Measurements from ENCODE around the gene CUEDC1.

Gene CUEDC1

GRCh38 chr17:57948169-57948554 is 7.0 kb downstream of the CUEDC1 start:
- DNase-seq (ENCODE audit: insufficient read length, low spot score) = no peak
- FAIRE-seq = no peak
- TF ChIP-seq POLR2A (IDR thresholded peaks at IDR 0.05; ENCODE audit: low read depth, low read length) = no peak
- no peak for TF ChIP-seq POLR2AphosphoS5 (IDR thresholded peaks at IDR 0.05; ENCODE audit: low read depth, low read length)
- no peak for TF ChIP-seq TAF1 (IDR thresholded peaks at IDR 0.05; ENCODE audit: low read depth, low read length)
- TF ChIP-seq PAX5 (IDR thresholded peaks at IDR 0.05; ENCODE audit: insufficient read depth, low read length, severe bottlenecking) = no peak
- no peak for TF ChIP-seq SPI1 (IDR thresholded peaks at IDR 0.05; ENCODE audit: low read depth, low read length)
- no peak for TF ChIP-seq POU2F2 (IDR thresholded peaks at IDR 0.05; ENCODE audit: low read depth, low read length)

DNA sequence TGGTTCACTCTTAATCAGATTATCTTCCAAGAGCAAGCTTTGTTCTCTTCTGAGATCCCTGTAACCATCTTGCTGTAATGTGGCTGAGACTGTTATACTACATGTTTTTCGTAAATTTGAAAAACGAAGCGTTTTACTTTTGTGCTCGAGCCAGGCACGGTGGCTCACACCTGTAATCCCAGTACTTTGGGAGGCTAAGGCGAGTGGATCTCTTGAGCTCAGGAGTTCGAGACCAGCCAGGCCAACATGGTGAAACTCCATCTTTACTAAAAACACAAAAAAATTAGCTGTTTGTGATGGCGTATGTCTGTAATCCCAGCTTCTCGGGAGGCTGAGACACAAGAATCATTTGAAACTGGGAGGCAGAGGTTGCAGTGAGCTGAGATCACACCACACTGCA is 7.8 kb downstream of the CUEDC1 start:
- DNase-seq (ENCODE audit: insufficient read length, low spot score) (no peak), FAIRE-seq (no peak)
- TF ChIP-seq PAX5 (IDR thresholded peaks at IDR 0.05; ENCODE audit: insufficient read depth, low read length, severe bottlenecking) (no peak), POU2F2 (IDR thresholded peaks at IDR 0.05; ENCODE audit: low read depth, low read length) (no peak), SPI1 (IDR thresholded peaks at IDR 0.05; ENCODE audit: low read depth, low read length) (no peak), TAF1 (IDR thresholded peaks at IDR 0.05; ENCODE audit: low read depth, low read length) (no peak), POLR2AphosphoS5 (IDR thresholded peaks at IDR 0.05; ENCODE audit: low read depth, low read length) (no peak), POLR2A (IDR thresholded peaks at IDR 0.05; ENCODE audit: low read depth, low read length) (no peak)

DNA sequence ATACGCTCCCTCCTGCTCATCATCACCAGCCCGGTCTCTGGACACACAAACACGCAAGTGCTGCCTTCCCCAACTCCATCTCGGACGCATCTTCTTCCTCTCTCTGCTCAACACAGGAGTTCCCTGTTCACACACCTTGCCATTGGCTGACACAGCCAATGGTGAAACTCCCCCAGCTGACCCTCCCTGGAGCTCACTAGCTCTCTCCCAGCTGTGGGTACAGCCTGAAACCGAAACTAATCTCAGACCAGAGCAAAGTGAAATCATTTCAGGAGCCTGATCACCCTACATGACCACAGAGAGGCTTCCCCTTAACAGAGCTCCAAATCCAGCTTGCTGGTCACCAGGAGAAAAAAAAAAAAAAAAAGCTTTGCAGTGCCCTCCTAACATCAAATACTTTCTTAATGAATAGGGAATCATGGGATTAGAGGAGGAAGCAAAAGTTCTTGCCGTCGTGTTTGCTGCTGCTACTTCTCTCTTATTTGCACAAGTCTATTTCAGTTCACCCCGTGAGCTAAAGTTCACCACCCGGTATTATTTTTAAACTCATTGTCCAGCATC is 8.3 kb downstream of the CUEDC1 start:
- FAIRE-seq = peak; percentile 85
- TF ChIP-seq SPI1 (IDR thresholded peaks at IDR 0.05; ENCODE audit: low read depth, low read length) (peak; percentile 9; the same call in 1 of the 2 replicates), POLR2AphosphoS5 (IDR thresholded peaks at IDR 0.05; ENCODE audit: low read depth, low read length) (no peak), POLR2A (IDR thresholded peaks at IDR 0.05; ENCODE audit: low read depth, low read length) (no peak), TAF1 (IDR thresholded peaks at IDR 0.05; ENCODE audit: low read depth, low read length) (no peak), PAX5 (IDR thresholded peaks at IDR 0.05; ENCODE audit: insufficient read depth, low read length, severe bottlenecking) (no peak), POU2F2 (IDR thresholded peaks at IDR 0.05; ENCODE audit: low read depth, low read length) (peak; percentile 41; the same call in 1 of the 2 replicates)
- peak; percentile 69 for DNase-seq (ENCODE audit: insufficient read length, low spot score)

GRCh38 chr17:57945996-57946797 is 9.0 kb downstream of the CUEDC1 start:
- TF ChIP-seq TAF1 (IDR thresholded peaks at IDR 0.05; ENCODE audit: low read depth, low read length) (no peak), PAX5 (IDR thresholded peaks at IDR 0.05; ENCODE audit: insufficient read depth, low read length, severe bottlenecking) (no peak), POLR2AphosphoS5 (IDR thresholded peaks at IDR 0.05; ENCODE audit: low read depth, low read length) (no peak), POU2F2 (IDR thresholded peaks at IDR 0.05; ENCODE audit: low read depth, low read length) (no peak), SPI1 (IDR thresholded peaks at IDR 0.05; ENCODE audit: low read depth, low read length) (no peak), POLR2A (IDR thresholded peaks at IDR 0.05; ENCODE audit: low read depth, low read length) (no peak)
- FAIRE-seq (no peak), DNase-seq (ENCODE audit: insufficient read length, low spot score) (no peak)

- FAIRE-seq (no peak), DNase-seq (ENCODE audit: insufficient read length, low spot score) (no peak)
- TF ChIP-seq POU2F2 (IDR thresholded peaks at IDR 0.05; ENCODE audit: low read depth, low read length) = no peak
- no peak for TF ChIP-seq SPI1 (IDR thresholded peaks at IDR 0.05; ENCODE audit: low read depth, low read length)
- no peak for TF ChIP-seq POLR2A (IDR thresholded peaks at IDR 0.05; ENCODE audit: low read depth, low read length)
- TF ChIP-seq POLR2AphosphoS5 (IDR thresholded peaks at IDR 0.05; ENCODE audit: low read depth, low read length) = no peak
These were observed 10.3 kb downstream of the CUEDC1 start for GRCh38 chr17:57944908-57945307.

DNA sequence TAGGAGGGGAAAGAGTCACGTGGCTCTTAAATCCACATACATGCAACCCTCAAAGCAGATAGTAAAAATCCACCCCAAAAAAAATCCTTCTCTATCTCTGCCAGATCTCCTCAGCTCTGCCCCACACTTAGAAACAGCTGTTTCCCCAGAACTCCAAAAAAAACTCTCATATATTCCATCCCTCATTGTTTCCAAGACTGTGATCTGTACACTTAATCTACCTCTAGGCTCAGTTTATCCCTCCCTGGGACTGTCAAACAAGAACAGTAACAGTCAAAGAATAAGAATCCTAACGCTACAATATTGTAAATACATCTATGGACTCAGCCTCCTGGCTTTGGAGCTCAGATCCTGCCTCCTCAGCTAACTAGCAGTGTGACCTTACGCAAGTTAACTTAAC is 11.6 kb downstream of the CUEDC1 start:
- TF ChIP-seq PAX5 (IDR thresholded peaks at IDR 0.05; ENCODE audit: insufficient read depth, low read length, severe bottlenecking) = no peak
- TF ChIP-seq POU2F2 (IDR thresholded peaks at IDR 0.05; ENCODE audit: low read depth, low read length) = no peak
- no peak for TF ChIP-seq SPI1 (IDR thresholded peaks at IDR 0.05; ENCODE audit: low read depth, low read length)
- no peak for TF ChIP-seq POLR2A (IDR thresholded peaks at IDR 0.05; ENCODE audit: low read depth, low read length)
- TF ChIP-seq POLR2AphosphoS5 (IDR thresholded peaks at IDR 0.05; ENCODE audit: low read depth, low read length) = no peak
- no peak for TF ChIP-seq TAF1 (IDR thresholded peaks at IDR 0.05; ENCODE audit: low read depth, low read length)
- no peak for DNase-seq (ENCODE audit: insufficient read length, low spot score)
- no peak for FAIRE-seq

GRCh38 chr17:57943140-57943539 is 12.1 kb downstream of the CUEDC1 start:
- TF ChIP-seq SPI1 (IDR thresholded peaks at IDR 0.05; ENCODE audit: low read depth, low read length) (peak; percentile 57), TAF1 (IDR thresholded peaks at IDR 0.05; ENCODE audit: low read depth, low read length) (no peak)
- DNase-seq (ENCODE audit: insufficient read length, low spot score) (no peak), FAIRE-seq (no peak)

DNA sequence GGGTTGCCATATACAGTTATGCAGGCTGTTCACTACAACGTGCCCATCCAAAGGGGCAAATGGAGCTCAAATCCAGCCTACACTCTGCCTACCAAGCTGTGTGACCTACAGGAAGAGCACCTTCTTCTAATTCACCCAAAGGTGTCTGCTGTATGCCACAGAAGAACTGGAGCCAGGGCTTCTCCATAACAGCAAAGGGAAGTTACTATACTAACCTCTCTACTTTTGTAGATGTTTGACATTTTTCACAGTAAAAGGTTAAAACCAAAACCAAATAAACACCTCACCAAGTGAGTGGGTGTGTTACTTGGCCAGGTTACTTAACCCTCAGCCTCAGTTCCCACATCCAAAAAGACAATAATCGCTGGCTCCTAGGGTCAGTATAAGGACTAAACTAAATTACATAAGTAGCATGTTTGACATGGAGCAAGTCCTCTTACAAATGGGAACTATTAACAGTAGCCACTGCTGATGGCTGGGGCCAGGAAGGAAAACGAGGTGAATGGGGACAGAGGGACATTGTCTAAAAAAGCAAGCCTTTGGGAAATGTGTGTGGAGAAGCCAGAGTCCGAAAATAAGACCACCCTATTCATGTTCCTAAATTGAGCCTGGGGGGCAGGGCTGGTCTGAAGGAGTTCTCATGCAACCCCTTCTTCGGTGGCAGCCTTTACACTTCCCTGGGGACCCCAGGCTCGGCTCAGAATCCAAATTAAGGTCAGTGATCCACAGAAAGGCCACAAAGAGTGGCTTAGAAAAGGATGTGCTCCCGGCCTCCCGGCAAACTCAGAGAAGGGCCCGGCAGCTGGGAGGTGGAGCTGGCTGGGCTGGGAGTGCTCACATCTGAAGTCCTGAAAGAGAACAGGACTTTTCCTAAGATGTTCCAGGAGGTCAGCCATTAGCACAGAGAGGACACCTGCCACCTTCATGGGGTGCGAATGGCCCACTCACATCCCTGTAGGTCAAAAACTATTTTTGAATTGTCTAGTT is 13.5 kb downstream of the CUEDC1 start:
- FAIRE-seq = peak; percentile 52
- no peak for DNase-seq (ENCODE audit: insufficient read length, low spot score)
- TF ChIP-seq POLR2AphosphoS5 (IDR thresholded peaks at IDR 0.05; ENCODE audit: low read depth, low read length) (no peak), SPI1 (IDR thresholded peaks at IDR 0.05; ENCODE audit: low read depth, low read length) (no peak), PAX5 (IDR thresholded peaks at IDR 0.05; ENCODE audit: insufficient read depth, low read length, severe bottlenecking) (no peak), POLR2A (IDR thresholded peaks at IDR 0.05; ENCODE audit: low read depth, low read length) (no peak), TAF1 (IDR thresholded peaks at IDR 0.05; ENCODE audit: low read depth, low read length) (no peak)
